Measurements from ENCODE around the gene KLHL8. TPM values are rescaled to one million over a fixed set of nuclear protein-coding genes. Genes with fewer than 3 reads are reported as not detected.

KLHL8 gene
- total RNA-seq, 1 experiment from 2014 or later, result 7.5 TPM

DNA sequence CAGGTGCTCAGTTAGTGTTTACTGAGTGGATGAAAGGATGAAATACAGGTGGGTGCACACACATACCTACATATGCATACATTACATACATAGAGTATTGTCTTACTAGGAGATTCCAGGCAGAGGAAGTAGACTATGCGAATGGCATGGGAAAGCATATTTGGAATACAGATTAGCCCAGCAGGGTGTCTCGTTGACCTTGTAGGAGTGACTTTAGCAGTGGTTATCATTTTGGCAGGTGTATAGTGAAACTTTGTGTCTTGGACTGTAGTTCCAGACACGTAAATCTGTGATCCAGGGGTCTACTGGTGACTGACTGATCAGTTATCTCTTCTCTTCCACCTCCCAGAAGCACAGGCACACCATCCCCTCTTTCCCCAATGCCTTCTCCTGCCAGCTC lies 86.3 kb downstream of the KLHL8 start:
- no peaks in the 10 kb centered on the region for H3K9me3 ChIP-seq (ENCODE audit: control insufficient read depth, low read depth, low read length)
- no peak overlapping the region for H3K4me2 ChIP-seq (ENCODE audit: insufficient read depth, insufficient read length, low read length)
- TF ChIP-seq, protein P1, sequence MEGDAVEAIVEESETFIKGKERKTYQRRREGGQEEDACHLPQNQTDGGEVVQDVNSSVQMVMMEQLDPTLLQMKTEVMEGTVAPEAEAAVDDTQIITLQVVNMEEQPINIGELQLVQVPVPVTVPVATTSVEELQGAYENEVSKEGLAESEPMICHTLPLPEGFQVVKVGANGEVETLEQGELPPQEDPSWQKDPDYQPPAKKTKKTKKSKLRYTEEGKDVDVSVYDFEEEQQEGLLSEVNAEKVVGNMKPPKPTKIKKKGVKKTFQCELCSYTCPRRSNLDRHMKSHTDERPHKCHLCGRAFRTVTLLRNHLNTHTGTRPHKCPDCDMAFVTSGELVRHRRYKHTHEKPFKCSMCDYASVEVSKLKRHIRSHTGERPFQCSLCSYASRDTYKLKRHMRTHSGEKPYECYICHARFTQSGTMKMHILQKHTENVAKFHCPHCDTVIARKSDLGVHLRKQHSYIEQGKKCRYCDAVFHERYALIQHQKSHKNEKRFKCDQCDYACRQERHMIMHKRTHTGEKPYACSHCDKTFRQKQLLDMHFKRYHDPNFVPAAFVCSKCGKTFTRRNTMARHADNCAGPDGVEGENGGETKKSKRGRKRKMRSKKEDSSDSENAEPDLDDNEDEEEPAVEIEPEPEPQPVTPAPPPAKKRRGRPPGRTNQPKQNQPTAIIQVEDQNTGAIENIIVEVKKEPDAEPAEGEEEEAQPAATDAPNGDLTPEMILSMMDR (conservative IDR thresholded peaks at IDR 0.05), result no peak
- no peak overlapping the region for H3T11ph ChIP-seq (ENCODE audit: low read length)
- Mint-ChIP-seq H3K27ac (peak overlapping the region in 2 of 3 experiments; percentile 16 to 62; a peak in 3 of 7 replicates), H3K4me1 (no peaks in the 10 kb centered on the region), H3K27me3 (ENCODE audit: low read depth) (no peaks in the 10 kb centered on the region), H3K9me3 (no peaks in the 10 kb centered on the region), H3K4me3 (no peak overlapping the region), H3K36me3 (ENCODE audit: insufficient read depth in 1 of 3, low read depth in 3 of 3) (peaks cover 30 to 75% (median 66%) of the 10 kb centered on the region in 3 experiments; a peak in 6 of 7 replicates)
- no peak overlapping the region for H3K56ac ChIP-seq (ENCODE audit: insufficient read length, low read depth, low read length)
- no peak overlapping the region for H2BK12ac ChIP-seq (ENCODE audit: insufficient read length, low read depth, low read length)
- H2AK5ac ChIP-seq (ENCODE audit: insufficient read length, low read length), result no peak overlapping the region
- H3K4ac ChIP-seq (ENCODE audit: low read depth, low read length), result no peak overlapping the region
- no peak overlapping the region for H2BK15ac ChIP-seq (ENCODE audit: low read depth, low read length)
- no peaks in the 10 kb centered on the region for H3K4me1 ChIP-seq (ENCODE audit: insufficient read depth, low read length)
- H3K27me3 ChIP-seq (ENCODE audit: insufficient read depth, low read length), result no peaks in the 10 kb centered on the region
- no peak overlapping the region for H3K23ac ChIP-seq (ENCODE audit: insufficient read length, low read depth, low read length)
- H3K9ac ChIP-seq (ENCODE audit: extremely low read depth, insufficient read length, low read length), result no peak overlapping the region
- H3K79me2 ChIP-seq (ENCODE audit: insufficient read depth, low read length), result no peaks in the 10 kb centered on the region
- no CpG with 5 or more reads among the region's 3 CpGs for WGBS (ENCODE audit: extremely low coverage, insufficient read length, low lambda C conversion rate)
- no peaks in the 10 kb centered on the region for H3K23me2 ChIP-seq (ENCODE audit: insufficient read length, low read depth, low read length, poor library complexity, severe bottlenecking)
- H3K79me1 ChIP-seq (ENCODE audit: insufficient read depth, low read depth, low read length, poor library complexity, severe bottlenecking), result no peaks in the 10 kb centered on the region
- H3K14ac ChIP-seq (ENCODE audit: insufficient read depth, low read length), result no peak overlapping the region
- no peak overlapping the region for H2BK20ac ChIP-seq (ENCODE audit: low read depth, low read length, poor library complexity, severe bottlenecking)
- H2AFZ ChIP-seq (ENCODE audit: low read length), result no peak overlapping the region
- H4K20me1 ChIP-seq (ENCODE audit: control insufficient read depth, insufficient read depth, insufficient read length), result no peaks in the 10 kb centered on the region
- H3K18ac ChIP-seq (ENCODE audit: insufficient read length, low read depth, low read length), result no peak overlapping the region
- H2BK120ac ChIP-seq (ENCODE audit: low read depth, low read length, poor library complexity, severe bottlenecking), result no peak overlapping the region
- H4K8ac ChIP-seq (replicated peaks; ENCODE audit: insufficient read length, low read depth, low read length), result no peak overlapping the region
- DNase-seq, result no peak
- H2BK5ac ChIP-seq (ENCODE audit: insufficient read length, low read length), result no peak overlapping the region
- no peak overlapping the region for H3K27ac ChIP-seq (ENCODE audit: insufficient read length, low read depth, low read length)
- no peak overlapping the region for H4K91ac ChIP-seq (ENCODE audit: insufficient read length, low read depth, low read length)
- H4K5ac ChIP-seq (ENCODE audit: insufficient read length, low read depth, low read length), result no peak overlapping the region
